Tibial nerve (tissue), 4 donors: Measurements from ENCODE around the gene TFPT. TPM values are rescaled to one million over a fixed set of nuclear protein-coding genes. Genes with fewer than 3 reads are reported as not detected.
A peak's percentile ranks its signal among the peaks of the same experiment; 100 is the strongest.

Experiments used
- DNase-seq, 2 donors: peaks; one replicate each; pipeline ENCODE4 v3.0.0-alpha.2; 2019; ENCODE audit warnings: low spot score in 2 of 2
- H3K27ac ChIP-seq, 4 donors: fragments of 200-600 bp; sonication (generic) in 3 of 4; one replicate each; pipeline ENCODE4 v1.5.1; 2017 to 2019; ENCODE audit warnings: mild to moderate bottlenecking in 1 of 4
- H3K27me3 ChIP-seq, 2 donors: fragments of 200-600 bp; sonication (generic) in 1 of 2; one replicate each; pipeline versions ENCODE4 v1.5.1 to v1.6.0; 2017 to 2019
- H3K36me3 ChIP-seq, 3 donors: fragments of 200-600 bp; sonication (generic); one replicate each; pipeline ENCODE4 v1.5.1; 2018 to 2019
- H3K4me1 ChIP-seq, 4 donors: fragments of 200-600 bp; sonication (generic) in 3 of 4; one replicate each; pipeline ENCODE4 v1.5.1; 2017 to 2019
- H3K4me3 ChIP-seq, 4 donors: fragments of 200-600 bp; sonication (generic) in 3 of 4; one replicate each; pipeline ENCODE4 v1.5.1; 2017 to 2019; ENCODE audit warnings: mild to moderate bottlenecking in 1 of 4, moderate library complexity in 1 of 4
- H3K9me3 ChIP-seq, 4 donors: fragments of 200-600 bp; sonication (generic) in 3 of 4; one replicate each; pipeline ENCODE4 v1.5.1; 2017 to 2019
- EP300 ChIP-seq, 2 donors: sonication (generic); formaldehyde crosslinking; IDR thresholded peaks; one replicate each; pipeline ENCODE4 v1.6.1; 2017; ENCODE audit warnings: antibody characterized with exemption in 2 of 2, mild to moderate bottlenecking in 1 of 2
- POLR2A ChIP-seq, 2 donors: fragments of 450-650 bp; IDR thresholded peaks; one replicate each; pipeline ENCODE4 v1.6.1; 2017; ENCODE audit warnings: antibody characterized with exemption in 2 of 2, mild to moderate bottlenecking in 2 of 2, moderate library complexity in 2 of 2
- WGBS, 2 donors: methylation state at CpG; one replicate each; pipeline ENCODE4 v1.1.5; 2018; 5-methylcytosine and 5-hydroxymethylcytosine counted together
- total RNA-seq, 4 donors: library from RNA; depleted of rRNA; stranded (reverse); fragments of >200 nt; gene quantifications; one replicate each; pipeline ENCODE4 v1.1.0, GENCODE V29; 2016
- TF ChIP-seq, protein P1 (sequence below), 5 experiments: fragments of 200-600 bp in 3 of 5; fragments of 450-650 bp in 2 of 5; sonication (generic) in 3 of 5; IDR thresholded peaks; one replicate each; pipeline ENCODE4 v1.5.1; 2016 to 2019; ENCODE audit warnings: antibody characterized with exemption in 5 of 5, mild to moderate bottlenecking in 3 of 5, moderate library complexity in 2 of 5

The TFPT gene
- total RNA-seq, 4 donors from 2014 or later = 9.6 to 19.0 (median 13.5) TPM

DNA sequence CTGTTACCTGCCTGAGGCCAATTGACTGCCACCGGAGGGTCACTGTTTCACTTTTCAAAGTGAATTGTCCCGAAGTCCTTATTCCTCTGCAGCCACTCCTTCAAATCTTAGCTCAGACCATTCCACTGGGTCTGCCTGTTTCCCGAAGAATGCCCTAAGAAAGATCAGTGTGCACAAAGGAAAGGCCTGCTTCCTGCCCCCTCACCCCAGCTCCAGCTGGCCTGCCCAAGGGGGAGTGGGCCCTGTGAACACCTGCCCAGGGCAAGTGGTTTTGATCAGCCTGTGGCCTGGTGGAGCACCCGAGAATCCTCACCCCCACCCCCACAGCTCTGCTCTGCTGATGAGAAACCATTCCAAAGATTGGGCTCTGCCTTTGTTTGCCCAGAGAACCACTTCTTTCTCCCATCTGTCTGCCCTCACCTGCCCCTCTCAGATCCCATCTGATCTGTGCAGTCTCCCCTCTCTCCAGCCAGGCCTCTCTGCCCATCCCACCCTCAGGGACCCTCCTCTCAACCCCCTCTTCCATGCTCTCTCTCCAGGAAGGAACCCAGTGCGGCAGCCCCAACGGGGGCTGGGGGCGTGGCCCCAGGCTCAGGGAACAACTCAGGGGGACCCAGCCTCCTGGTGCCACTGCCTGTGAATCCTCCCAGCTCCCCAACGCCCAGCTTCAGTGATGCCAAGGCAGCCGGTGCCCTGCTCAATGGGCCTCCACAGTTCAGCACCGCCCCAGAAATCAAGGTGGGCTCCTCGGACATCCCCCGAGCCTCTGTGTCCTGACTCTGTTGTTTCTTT is 33.8 kb upstream of the TFPT start:
- TF ChIP-seq POLR2A (IDR thresholded peaks at IDR 0.05) (no peak), EP300 (IDR thresholded peaks at IDR 0.05) (no peak)
- TF ChIP-seq, protein P1, sequence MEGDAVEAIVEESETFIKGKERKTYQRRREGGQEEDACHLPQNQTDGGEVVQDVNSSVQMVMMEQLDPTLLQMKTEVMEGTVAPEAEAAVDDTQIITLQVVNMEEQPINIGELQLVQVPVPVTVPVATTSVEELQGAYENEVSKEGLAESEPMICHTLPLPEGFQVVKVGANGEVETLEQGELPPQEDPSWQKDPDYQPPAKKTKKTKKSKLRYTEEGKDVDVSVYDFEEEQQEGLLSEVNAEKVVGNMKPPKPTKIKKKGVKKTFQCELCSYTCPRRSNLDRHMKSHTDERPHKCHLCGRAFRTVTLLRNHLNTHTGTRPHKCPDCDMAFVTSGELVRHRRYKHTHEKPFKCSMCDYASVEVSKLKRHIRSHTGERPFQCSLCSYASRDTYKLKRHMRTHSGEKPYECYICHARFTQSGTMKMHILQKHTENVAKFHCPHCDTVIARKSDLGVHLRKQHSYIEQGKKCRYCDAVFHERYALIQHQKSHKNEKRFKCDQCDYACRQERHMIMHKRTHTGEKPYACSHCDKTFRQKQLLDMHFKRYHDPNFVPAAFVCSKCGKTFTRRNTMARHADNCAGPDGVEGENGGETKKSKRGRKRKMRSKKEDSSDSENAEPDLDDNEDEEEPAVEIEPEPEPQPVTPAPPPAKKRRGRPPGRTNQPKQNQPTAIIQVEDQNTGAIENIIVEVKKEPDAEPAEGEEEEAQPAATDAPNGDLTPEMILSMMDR (IDR thresholded peaks at IDR 0.05) = no peak
- H3K27ac ChIP-seq = no peak overlapping the region
- H3K4me1 ChIP-seq = peaks cover 0 to 15% (median 0%) of the 10 kb centered on the region in 4 donors
- WGBS, 2 donors = 87 to 88% methylated on average over 12 of the region's 12 CpGs
- DNase-seq = no peak
- H3K27me3 ChIP-seq = no peaks in the 10 kb centered on the region
- H3K4me3 ChIP-seq = no peak overlapping the region
- H3K9me3 ChIP-seq = no peaks in the 10 kb centered on the region
- peaks cover 7 to 100% (median 66%) of the 10 kb centered on the region in 3 donors for H3K36me3 ChIP-seq

DNA sequence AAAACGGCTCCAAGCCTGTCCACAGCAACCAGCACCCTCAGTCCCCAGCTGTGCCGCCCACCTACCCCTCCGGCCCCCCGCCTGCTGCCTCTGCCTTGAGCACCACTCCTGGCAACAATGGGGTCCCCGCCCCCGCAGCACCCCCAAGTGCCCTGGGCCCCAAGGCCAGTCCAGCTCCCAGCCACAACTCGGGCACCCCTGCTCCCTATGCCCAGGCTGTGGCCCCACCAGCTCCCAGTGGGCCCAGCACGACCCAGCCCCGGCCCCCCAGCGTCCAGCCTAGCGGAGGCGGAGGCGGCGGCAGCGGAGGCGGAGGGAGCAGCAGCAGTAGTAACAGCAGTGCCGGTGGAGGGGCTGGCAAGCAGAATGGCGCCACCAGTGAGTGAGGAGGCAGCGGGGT is 32.7 kb upstream of the TFPT start:
- TF ChIP-seq POLR2A (IDR thresholded peaks at IDR 0.05) = no peak
- TF ChIP-seq EP300 (IDR thresholded peaks at IDR 0.05) = no peak
- TF ChIP-seq, protein P1 (IDR thresholded peaks at IDR 0.05) = no peak
- 67 to 84% methylated on average over 11 to 12 of the region's 19 CpGs for WGBS, 2 donors
- Histone ChIP-seq H3K36me3 (peaks cover 7 to 100% (median 68%) of the 10 kb centered on the region in 3 donors), H3K9me3 (no peaks in the 10 kb centered on the region), H3K4me3 (no peak overlapping the region), H3K4me1 (peaks cover 0 to 11% (median 0%) of the 10 kb centered on the region in 4 donors), H3K27ac (peak overlapping the region in 1 of 4 donors; percentile 11), H3K27me3 (no peaks in the 10 kb centered on the region)
- DNase-seq = no peak

DNA sequence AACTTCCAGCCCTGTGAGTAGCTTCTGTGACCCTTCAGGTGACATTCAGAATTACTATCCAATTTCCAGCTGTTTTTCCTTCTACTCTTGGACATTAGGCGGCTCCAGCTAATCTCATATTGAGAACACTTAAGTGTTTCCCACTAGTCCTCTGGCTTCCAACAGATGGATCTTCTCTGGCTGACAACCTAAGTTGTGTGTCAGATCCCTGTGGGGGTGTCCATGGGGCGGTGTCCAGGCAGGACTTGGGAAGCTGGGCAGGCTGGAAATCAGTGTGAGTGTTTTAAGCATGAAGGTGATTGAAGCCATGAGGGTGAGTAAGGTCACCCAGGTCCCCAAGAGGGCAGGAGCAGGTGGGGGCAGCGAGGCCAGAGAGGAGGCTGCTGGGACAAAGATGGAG is 32.2 kb upstream of the TFPT start:
- WGBS, 2 donors = 65 to 85% methylated on average over 3 of the region's 3 CpGs
- no peak for DNase-seq
- Histone ChIP-seq H3K36me3 (peaks cover 11 to 100% (median 68%) of the 10 kb centered on the region in 3 donors), H3K9me3 (no peaks in the 10 kb centered on the region), H3K27ac (peak overlapping the region in 1 of 4 donors; percentile 11), H3K4me1 (peaks cover 0 to 6% (median 0%) of the 10 kb centered on the region in 4 donors), H3K27me3 (no peaks in the 10 kb centered on the region), H3K4me3 (no peak overlapping the region)
- no peak for TF ChIP-seq EP300 (IDR thresholded peaks at IDR 0.05)
- no peak for TF ChIP-seq POLR2A (IDR thresholded peaks at IDR 0.05)
- TF ChIP-seq, protein P1 (IDR thresholded peaks at IDR 0.05) = no peak

DNA sequence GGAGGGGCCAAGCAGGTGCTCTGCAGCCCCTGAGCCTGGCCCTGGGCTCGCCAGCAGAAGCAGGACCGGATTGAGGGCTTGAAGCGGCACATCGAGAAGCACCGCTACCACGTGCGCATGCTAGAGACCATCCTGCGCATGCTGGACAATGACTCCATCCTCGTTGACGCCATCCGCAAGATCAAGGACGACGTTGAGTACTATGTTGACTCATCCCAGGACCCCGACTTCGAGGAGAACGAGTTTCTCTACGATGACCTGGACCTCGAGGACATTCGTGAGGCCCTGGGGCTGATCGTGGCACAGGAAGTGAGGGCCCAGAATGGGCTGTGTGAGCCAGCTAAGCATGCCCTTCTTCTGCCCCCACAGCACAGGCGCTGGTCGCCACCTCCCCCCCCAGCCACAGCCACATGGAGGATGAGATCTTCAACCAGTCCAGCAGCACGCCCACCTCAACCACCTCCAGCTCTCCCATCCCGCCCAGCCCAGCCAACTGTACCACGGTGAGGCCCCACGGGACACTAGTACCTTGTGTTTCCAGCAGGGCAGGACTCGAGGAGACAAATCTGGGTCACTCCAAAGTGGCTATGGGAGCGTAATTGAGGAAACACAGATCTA is 30.2 kb upstream of the TFPT start:
- H3K4me3 ChIP-seq = no peak overlapping the region
- no peaks in the 10 kb centered on the region for H3K27me3 ChIP-seq
- no peak overlapping the region for H3K27ac ChIP-seq
- no peak for DNase-seq
- TF ChIP-seq POLR2A (IDR thresholded peaks at IDR 0.05) (no peak), EP300 (IDR thresholded peaks at IDR 0.05) (no peak)
- TF ChIP-seq, protein P1 (IDR thresholded peaks at IDR 0.05) = no peak
- 88 to 92% methylated on average over 28 of the region's 28 CpGs for WGBS, 2 donors
- no peaks in the 10 kb centered on the region for H3K9me3 ChIP-seq
- peaks cover 11 to 87% (median 61%) of the 10 kb centered on the region in 3 donors for H3K36me3 ChIP-seq
- H3K4me1 ChIP-seq = peaks cover 0 to 17% (median 3%) of the 10 kb centered on the region in 4 donors
